ENCODE results near the gene ADAMTS18. TPM values are rescaled to one million over a fixed set of nuclear protein-coding genes. Genes with fewer than 3 reads are reported as not detected.

ADAMTS18 gene
- total and polyA plus RNA-seq, 9 of the 15 experiments (the other 6 are each of a cell fraction or from before 2014, with no cell fraction given): not detected

GRCh38 chr16:77304134-77304533 lies 130.7 kb downstream of the ADAMTS18 start:
- POLR2A ChIA-PET: interaction anchor here (1.2 kb wide), 1 partner anchor 11 kb away, joined by 4 read pairs; no protein-coding TSS in a partner anchor
- no peak for DNase-seq (ENCODE audit: extremely low read depth in 1 of 4, low spot score in 3 of 4)
- Histone ChIP-seq H3K36me3 (ENCODE audit: control insufficient read depth, insufficient read depth, low read length) (no peaks in the 10 kb centered on the region), H2AFZ (ENCODE audit: low read depth, low read length) (no peak overlapping the region), H3K27me3 (ENCODE audit: control insufficient read depth in 2 of 2, insufficient read depth in 2 of 2, low read length in 2 of 2) (no peaks in the 10 kb centered on the region), H3K9me3 (replicated peaks; ENCODE audit: control insufficient read depth, insufficient read depth, low read depth, low read length) (no peaks in the 10 kb centered on the region), H4K20me1 (replicated peaks; ENCODE audit: control insufficient read depth, insufficient read depth, low read length) (no peaks in the 10 kb centered on the region; the same call in 1 of the 2 replicates), H3K4me2 (ENCODE audit: insufficient read depth, low read length) (no peak overlapping the region), H3K9ac (ENCODE audit: insufficient read depth in 1 of 2, low read depth in 2 of 2, low read length in 2 of 2) (no peak overlapping the region), H3K4me1 (replicated peaks in 1 of 2; ENCODE audit: control insufficient read depth in 2 of 2, insufficient read depth in 2 of 2, low read length in 2 of 2) (no peaks in the 10 kb centered on the region), H3K79me2 (ENCODE audit: control insufficient read depth, insufficient read depth, low read length) (no peaks in the 10 kb centered on the region), H3K27ac (ENCODE audit: extremely low read depth, low read depth, low read length) (no peak overlapping the region), H3K9me1 (ENCODE audit: control insufficient read depth, insufficient read depth, low read length) (no peaks in the 10 kb centered on the region), H3K4me3 (no peak overlapping the region)
- intact Hi-C loops (cut with micrococcal nuclease): no loop called here
- in situ Hi-C loops (cut with MboI): no loop called here
- ATAC-seq: no peak
- no TSS peak for BruUV-seq (replicated peaks)
- 3% methylated on average over 2 of the region's 2 CpGs for WGBS (ENCODE audit: insufficient coverage, low coverage, missing lambda C conversion rate)
- CTCF ChIA-PET (ENCODE audit: low intra/inter-chr PET ratio): interaction anchor here (0.6 kb wide), 1 partner anchor 946 kb away, joined by 3 read pairs; no protein-coding TSS in a partner anchor
- FAIRE-seq: no peak
- TF ChIP-seq, protein P1, sequence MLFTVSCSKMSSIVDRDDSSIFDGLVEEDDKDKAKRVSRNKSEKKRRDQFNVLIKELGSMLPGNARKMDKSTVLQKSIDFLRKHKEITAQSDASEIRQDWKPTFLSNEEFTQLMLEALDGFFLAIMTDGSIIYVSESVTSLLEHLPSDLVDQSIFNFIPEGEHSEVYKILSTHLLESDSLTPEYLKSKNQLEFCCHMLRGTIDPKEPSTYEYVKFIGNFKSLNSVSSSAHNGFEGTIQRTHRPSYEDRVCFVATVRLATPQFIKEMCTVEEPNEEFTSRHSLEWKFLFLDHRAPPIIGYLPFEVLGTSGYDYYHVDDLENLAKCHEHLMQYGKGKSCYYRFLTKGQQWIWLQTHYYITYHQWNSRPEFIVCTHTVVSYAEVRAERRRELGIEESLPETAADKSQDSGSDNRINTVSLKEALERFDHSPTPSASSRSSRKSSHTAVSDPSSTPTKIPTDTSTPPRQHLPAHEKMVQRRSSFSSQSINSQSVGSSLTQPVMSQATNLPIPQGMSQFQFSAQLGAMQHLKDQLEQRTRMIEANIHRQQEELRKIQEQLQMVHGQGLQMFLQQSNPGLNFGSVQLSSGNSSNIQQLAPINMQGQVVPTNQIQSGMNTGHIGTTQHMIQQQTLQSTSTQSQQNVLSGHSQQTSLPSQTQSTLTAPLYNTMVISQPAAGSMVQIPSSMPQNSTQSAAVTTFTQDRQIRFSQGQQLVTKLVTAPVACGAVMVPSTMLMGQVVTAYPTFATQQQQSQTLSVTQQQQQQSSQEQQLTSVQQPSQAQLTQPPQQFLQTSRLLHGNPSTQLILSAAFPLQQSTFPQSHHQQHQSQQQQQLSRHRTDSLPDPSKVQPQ (CRISPR knock-in tag; IDR thresholded peaks at IDR 0.05; ENCODE audit: borderline replicate concordance): no peak
- TF ChIP-seq ZNF75A (CRISPR knock-in tag; IDR thresholded peaks at IDR 0.05): no peak
- TF ChIP-seq, protein P2, sequence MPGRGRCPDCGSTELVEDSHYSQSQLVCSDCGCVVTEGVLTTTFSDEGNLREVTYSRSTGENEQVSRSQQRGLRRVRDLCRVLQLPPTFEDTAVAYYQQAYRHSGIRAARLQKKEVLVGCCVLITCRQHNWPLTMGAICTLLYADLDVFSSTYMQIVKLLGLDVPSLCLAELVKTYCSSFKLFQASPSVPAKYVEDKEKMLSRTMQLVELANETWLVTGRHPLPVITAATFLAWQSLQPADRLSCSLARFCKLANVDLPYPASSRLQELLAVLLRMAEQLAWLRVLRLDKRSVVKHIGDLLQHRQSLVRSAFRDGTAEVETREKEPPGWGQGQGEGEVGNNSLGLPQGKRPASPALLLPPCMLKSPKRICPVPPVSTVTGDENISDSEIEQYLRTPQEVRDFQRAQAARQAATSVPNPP (IDR thresholded peaks at IDR 0.05; ENCODE audit: borderline replicate concordance, insufficient read depth, insufficient read length): no peak
- TF ChIP-seq SRSF9 (IDR thresholded peaks at IDR 0.05; ENCODE audit: borderline replicate concordance, low read depth, low read length): no peak
- no peak for TF ChIP-seq ZNF407 (IDR thresholded peaks at IDR 0.05; ENCODE audit: low read depth)
